Measurements from ENCODE around the gene ECM2.

GRCh38 chr9:92482805-92483204 is 53.0 kb downstream of the ECM2 start:
- TF ChIP-seq CTCF (IDR thresholded peaks at IDR 0.05) (no peak), POLR2A (IDR thresholded peaks at IDR 0.05) (no peak)

Data from adrenal gland (tissue), 5 donors.